Inflammatory macrophage treated with lipopolysaccharide for 4 hours (primary cell): ENCODE results near the gene ASH1L.
A peak's percentile ranks its signal among the peaks of the same experiment; 100 is the strongest.
"Not testable (repeated sequence)": the region's sequence is repeated elsewhere in the genome, so short reads cannot be mapped to it uniquely, and the experiment has no call there.

Experiments
- DNase-seq: peaks from one replicate; pipeline ENCODE4 v3.0.0-alpha.2; 2020

ASH1L gene

DNA sequence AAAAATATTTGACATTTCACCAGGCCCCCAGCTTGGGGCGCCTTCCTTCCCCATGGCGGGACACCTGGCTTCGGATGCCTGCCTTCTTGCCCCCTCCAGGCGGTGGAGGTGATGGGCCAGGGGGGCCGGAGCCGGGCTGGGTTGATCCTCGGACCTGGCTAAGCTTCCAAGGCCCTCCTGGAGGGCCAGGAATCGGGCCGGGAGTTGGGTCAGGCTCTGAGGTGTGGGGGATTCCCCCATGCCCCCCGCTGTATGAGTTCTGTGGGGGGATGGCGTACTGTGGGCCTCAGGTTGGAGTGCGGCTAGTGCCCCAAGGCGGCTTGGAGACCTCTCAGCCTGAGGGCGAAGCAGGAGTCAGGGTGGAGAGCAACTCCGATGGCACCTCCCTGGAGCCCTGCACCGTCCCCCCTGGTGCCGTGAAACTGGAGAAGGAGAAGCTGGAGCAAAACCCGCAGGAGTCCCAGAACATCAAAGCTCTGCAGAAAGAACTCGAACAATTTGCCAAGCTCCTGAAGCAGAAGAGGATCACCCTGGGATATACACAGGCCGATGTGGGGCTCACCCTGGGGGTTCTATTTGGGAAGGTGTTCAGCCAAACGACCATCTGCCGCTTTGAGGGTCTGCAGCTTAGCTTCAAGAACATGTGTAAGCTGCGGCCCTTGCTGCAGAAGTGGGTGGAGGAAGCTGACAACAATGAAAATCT is 129.3 kb downstream of the ASH1L start:
- DNase-seq: not testable (repeated sequence)

DNA sequence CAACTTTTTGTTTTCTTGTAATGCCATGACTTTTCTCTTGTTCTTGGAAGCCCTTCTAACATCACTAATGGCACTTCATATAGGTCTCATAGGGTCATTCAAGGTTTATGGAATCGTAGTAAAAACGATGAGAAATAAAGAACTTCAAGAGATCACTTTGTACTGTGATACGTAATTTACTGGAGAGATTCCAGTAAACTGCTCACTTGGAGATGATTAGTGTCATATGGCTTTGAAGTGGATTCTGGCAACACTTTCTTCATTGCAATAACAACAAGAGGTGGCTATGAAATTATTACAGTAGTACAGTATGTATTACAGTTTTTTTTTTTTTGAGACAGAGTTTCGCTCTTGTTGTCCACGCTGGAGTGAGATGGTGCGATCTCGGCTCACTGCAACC is 138.5 kb downstream of the ASH1L start:
- no peak for DNase-seq

- DNase-seq: no peak
These were observed 141.8 kb downstream of the ASH1L start for GRCh38 chr1:155420788-155421187.

DNA sequence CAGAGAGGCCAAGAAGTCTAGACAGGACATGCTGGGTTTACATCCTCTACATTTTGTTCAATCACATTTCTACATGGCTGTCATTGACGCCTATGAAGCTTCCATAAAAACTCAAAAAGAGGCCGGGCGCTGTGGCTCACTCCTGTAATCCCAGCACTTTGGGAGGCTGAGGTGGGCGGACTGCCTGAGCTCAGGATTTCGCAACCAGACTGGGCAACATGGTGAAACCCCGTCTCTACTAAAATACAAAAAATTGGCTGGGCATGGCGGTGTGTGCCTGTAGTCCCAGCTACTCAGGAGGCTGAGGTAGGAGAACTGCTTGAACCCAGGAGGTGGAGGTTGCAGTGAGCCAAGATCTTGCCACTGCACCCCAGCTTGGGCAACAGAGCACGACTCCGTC is 150.8 kb downstream of the ASH1L start:
- DNase-seq: not testable (repeated sequence)

DNA sequence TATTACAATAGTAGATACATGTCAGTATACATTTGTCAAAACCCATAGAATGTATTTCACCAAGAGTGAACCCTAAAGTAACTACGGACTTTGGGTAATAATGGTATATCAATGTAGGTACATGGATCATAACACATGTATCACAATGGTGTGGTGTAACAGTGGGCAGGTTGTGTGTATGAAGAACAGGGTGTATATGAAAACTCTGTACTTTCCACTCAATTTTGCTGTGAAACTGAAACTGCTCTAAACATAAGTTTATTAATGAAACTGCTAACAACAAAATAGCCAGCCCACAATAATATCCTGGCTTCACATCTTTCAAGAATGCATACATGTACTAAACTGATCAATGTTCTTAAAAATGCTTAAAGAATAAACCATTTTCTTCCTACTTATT is 151.7 kb downstream of the ASH1L start:
- DNase-seq: peak; percentile 22

- DNase-seq: no peak
These were observed 165.6 kb downstream of the ASH1L start for GRCh38 chr1:155396874-155397476.

DNA sequence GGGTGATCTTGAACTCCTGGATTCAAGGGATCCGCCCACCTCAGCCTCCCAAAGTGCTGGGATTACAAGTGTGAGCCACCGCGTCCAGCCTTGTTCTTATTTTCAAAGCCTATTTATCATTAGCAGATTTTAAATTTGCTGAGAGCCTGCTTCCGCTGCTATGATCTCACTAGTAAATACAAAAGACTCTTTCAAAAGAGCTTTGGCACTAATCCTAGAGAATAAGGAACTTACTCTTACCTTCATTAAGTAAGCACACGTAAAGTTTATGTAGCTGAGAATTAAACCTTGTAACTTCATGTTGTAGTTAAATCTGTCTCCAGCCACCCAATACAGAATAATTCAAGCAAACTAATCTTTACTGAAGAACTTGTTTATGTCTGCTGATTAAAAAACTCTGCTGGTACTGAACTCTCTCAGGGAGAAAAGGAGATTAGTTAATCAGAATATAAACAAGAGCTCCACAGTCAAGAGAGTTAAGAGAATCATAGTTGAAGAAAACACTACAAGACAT is 169.6 kb downstream of the ASH1L start:
- no peak for DNase-seq

GRCh38 chr1:155389826-155390225 is 172.8 kb downstream of the ASH1L start:
- peak; percentile 56 for DNase-seq

DNA sequence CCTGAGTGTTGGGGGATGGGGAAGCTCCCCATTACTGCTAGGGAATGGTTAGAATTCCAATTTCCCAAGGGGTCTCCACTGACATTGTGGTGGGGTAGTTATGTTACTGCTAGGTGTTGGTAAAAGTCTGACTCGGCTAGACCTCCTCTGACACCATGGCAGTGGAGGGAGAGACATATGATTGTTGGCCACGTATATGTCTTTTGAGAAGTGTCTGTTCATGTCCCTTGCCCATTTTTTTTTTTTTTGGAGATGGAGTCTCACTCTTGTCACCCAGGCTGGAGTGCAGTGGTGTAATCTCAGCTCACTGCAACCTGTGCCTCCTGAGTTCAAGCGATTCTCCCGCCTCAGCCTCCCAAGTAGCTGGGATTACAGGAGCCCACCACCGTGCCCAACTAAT is 176.8 kb downstream of the ASH1L start:
- not testable (repeated sequence) for DNase-seq

- DNase-seq: peak; percentile 51
These were observed 179.2 kb downstream of the ASH1L start for GRCh38 chr1:155383406-155383805.

DNA sequence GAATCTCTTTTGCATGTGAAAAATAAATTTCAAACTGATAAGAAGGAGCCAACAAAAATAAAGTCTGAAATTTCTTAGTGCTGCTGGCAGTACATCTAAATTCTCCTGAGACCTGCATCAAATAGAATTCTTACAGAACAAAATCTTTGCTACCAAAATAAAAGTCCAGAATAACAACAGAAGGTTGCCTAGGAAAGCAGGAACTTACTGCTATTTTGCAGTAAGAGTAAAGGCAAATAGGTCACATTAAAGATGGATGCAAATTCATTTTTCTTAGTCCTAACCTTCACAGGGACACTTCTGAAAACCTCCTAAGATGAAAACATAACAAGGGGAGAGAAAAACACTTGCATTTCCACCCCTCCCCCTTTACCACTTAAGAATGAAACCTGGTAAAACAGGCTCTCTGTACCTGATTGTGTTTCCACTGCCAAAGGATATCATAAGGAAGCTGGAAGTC is 182.9 kb downstream of the ASH1L start:
- DNase-seq: no peak

- no peak for DNase-seq
These were observed 183.4 kb downstream of the ASH1L start for GRCh38 chr1:155379180-155379579.

GRCh38 chr1:155360051-155360450 is 202.6 kb downstream of the ASH1L start:
- DNase-seq: no peak

DNA sequence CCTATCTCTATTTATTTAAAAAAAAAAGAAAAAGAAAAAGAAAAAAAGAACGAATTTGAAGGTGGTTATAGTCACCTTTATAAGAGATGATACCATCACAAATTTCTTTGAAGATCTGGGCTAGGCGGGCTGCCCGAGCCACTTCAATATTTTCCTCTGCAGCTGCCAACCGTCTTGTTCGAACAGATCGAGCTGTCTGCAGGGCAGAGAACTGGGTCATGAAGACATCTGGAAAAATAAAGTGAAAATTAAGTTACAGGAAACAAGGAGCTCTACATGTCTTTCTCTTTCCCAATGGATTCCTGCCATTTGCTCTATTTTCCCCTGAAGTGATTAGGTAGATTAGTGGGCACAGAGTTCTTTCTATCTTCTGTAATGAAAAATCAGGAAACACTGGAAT is 210.0 kb downstream of the ASH1L start:
- no peak for DNase-seq

DNA sequence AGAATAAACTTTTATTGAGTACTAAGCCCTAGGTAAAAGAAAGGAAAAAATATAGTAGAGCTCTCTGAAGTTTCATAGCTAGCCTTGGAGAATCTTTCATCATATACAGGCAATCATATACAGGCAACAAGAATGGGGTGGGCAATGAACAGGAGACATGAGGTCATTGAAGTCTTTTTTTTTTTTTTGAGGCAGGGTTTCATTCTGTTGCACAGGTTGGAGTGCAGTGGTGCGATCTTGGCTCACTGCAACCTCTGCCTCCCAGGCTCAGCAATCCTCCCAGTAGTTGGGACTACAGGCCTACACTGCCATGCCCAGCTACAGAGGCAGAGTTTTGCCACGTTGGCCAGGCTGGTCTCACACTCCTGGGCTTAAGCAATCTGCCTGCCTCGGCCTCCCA is 219.8 kb downstream of the ASH1L start:
- DNase-seq: no peak

DNA sequence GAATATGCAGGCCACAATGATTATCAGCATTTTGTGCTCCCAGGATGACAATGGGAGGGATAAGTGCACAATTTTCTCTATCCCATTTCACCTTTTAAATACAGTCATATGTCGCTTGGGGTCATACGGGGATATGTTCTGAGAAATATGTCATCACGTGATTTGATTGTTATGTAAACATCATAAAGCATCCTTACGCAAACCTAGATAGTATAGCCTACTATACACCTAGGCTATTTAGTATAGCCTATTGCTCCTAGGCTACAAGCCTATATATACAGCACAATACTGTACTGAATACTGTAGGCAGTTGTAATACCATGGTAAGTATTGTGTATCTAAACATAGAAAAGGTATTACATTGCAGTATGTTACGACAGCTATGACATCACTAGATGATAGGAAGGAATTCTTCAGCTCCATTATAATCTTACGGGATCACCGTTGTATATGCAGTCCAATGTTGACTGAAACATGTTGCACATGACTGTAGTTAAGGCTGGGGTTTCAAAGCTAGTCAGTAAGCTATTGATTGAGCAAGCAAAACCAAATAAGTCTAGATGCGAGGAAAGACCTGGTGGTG is 223.0 kb downstream of the ASH1L start:
- no peak for DNase-seq

GRCh38 chr1:155334962-155335361 is 227.6 kb downstream of the ASH1L start:
- DNase-seq: no peak

DNA sequence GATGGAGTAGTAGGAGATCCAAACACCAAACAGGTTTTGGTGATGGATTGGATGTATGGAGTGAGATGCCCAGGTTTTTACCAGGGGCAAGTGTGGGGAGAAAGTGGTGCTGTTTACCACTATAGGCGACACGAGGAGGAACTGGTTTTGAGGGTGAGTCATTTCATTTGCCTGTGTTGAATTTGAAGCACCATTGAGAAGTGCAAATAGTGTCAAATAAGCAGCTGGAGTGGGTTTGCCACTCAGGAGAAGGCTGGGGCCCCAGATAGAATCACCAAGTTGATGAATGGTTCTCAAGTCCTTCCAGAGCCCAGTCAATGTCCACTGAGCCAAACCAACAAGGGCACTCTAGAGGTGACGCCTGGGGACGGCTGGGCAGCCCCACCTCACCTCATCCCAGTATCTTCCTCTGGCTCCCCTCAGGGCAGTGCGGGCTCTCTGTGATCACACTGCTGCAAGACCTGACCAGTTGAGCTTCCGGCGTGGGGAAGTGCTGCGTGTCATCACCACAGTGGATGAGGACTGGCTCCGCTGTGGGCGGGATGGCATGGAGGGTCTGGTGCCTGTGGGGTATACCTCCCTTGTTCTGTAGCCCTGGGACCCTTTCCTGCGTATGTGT is 232.5 kb downstream of the ASH1L start:
- no peak for DNase-seq

DNA sequence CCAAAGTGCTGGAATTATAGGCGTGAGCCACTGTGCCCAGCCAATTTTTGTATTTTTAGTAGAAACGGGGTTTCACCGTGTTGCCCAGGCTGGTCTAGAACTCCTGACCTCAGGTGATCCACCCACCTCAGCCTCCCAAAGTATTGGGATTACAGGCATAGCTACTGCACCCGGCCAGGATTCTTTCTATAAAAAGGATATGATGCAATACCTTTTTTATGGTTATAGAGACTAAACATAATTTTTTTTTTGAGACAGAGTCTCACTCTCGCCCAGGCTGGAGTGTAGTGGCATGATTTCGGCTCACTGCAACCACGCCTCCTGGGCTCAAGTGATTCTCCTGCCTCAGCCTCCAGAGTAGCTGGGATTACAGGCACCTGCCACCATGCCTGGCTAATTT is 233.7 kb downstream of the ASH1L start:
- DNase-seq: not testable (repeated sequence)

DNA sequence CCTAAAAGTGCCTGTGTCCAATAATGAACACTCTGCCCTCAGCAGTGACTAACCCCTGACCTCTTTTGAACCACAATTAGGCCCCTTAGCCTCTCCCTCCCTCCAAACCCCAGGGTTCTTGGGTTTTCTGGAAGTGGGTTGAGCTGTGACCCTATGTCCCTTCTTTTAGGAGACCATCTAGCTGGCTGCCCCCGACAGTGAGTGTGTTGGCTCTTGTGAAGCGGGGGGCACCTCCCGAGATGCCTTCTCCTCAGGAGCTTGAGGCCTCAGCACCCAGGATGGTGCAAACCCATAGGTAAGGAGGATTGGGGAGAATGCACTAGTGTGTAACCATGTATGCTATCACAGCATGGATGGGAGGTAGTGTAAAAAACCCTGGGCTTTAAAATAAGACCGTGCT is 234.6 kb downstream of the ASH1L start:
- DNase-seq: no peak

GRCh38 chr1:155326631-155327037 is 236.0 kb downstream of the ASH1L start:
- DNase-seq: no peak

DNA sequence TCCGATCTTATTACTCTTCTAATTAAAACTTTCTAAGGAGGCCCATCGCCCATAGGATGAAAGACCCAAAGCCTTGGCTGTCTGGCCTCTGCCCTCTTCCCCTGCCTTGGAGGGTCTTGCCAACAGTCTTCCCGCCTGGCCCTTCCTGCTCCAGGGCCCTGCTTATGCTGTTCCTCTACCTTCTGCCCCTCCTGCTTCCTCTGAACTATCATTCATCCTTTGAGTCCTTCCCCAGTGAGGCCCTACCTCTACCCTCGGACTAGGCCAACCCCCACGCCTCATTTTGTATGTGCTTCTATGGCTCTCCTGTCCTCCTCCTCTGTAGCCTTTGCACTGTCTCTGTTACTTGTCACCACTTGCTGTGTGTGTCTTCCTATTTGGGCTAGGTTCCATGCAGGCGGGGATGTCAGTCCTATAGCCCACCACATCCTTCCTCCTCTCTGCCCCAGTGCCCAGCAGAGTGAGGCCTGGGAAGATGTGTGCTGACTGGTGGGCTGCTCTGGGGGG is 236.5 kb downstream of the ASH1L start:
- DNase-seq: no peak

DNA sequence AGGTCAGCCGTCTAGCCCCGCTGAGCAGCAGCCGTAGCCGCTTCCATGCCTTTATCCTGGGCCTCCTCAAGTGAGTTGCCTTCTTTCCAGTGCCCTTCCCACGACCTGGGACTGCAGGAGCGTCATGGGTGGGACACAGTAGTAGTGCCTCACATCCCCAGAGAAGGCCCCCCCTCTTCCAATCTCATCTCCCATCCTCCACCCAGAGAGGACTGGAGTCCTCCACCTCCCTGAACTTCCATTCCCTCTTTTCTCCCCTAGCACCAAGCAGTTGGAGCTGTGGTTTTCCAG is 237.1 kb downstream of the ASH1L start:
- no peak for DNase-seq
